HepG2 (cell line): ENCODE measurements around the gene PLA2G2A. TPM values are rescaled to one million over a fixed set of nuclear protein-coding genes. Genes with fewer than 3 reads are reported as not detected.
A peak's percentile ranks its signal among the peaks of the same experiment; 100 is the strongest.

Source experiments
- ATRX ChIP-seq: sonication (generic); formaldehyde crosslinking; IDR thresholded peaks from 2 replicates; pipeline ENCODE4 v1.4.0; 2020; ENCODE audit warnings: missing genetic modification reagents, borderline replicate concordance
- CSRNP1 ChIP-seq: sonication (generic); formaldehyde crosslinking; IDR thresholded peaks from 2 replicates; pipeline ENCODE4 v1.8.1; 2023; ENCODE audit warnings: mild to moderate bottlenecking, missing genetic modification reagents
- FOXC1 ChIP-seq: sonication (generic); formaldehyde crosslinking; IDR thresholded peaks from 2 replicates; pipeline ENCODE4 v1.8.0; 2022; ENCODE audit warnings: mild to moderate bottlenecking, missing genetic modification reagents, borderline replicate concordance
- KIAA2018 ChIP-seq: sonication (generic); formaldehyde crosslinking; IDR thresholded peaks from 2 replicates; pipeline ENCODE4 v1.5.0; 2020; ENCODE audit warnings: mild to moderate bottlenecking, missing genetic modification reagents, borderline replicate concordance
- MAFK ChIP-seq, 2 experiments: IDR thresholded peaks in 1 of 2; conservative IDR thresholded peaks in 1 of 2; 2 replicates each; pipeline ENCODE4 v1.6.1; 2011; ENCODE audit warnings: improper control_type of control experiment in 2 of 2, low read length in 2 of 2
- ONECUT2 ChIP-seq: sonication (generic); formaldehyde crosslinking; IDR thresholded peaks from 2 replicates; pipeline ENCODE4 v1.4.0; 2020; ENCODE audit warnings: missing genetic modification reagents
- RFXANK ChIP-seq: IDR thresholded peaks from 2 replicates; pipeline ENCODE4 v1.6.1; 2016
- ZNF101 ChIP-seq: sonication (generic); formaldehyde crosslinking; IDR thresholded peaks from 2 replicates; pipeline ENCODE4 v1.4.0; 2020; ENCODE audit warnings: mild to moderate bottlenecking, low read depth, missing genetic modification reagents, borderline replicate concordance
- ZNF292 ChIP-seq: sonication (generic); formaldehyde crosslinking; IDR thresholded peaks from 2 replicates; pipeline ENCODE4 v1.8.1; 2022; ENCODE audit warnings: mild to moderate bottlenecking, low read depth, missing genetic modification reagents, borderline replicate concordance
- ZNF33B ChIP-seq: sonication (generic); formaldehyde crosslinking; IDR thresholded peaks from 2 replicates; pipeline ENCODE4 v1.5.1; 2020; ENCODE audit warnings: mild to moderate bottlenecking, missing genetic modification reagents
- ZNF574 ChIP-seq: sonication (generic); formaldehyde crosslinking; IDR thresholded peaks from 2 replicates; pipeline ENCODE4 v1.4.0; 2020; ENCODE audit warnings: missing genetic modification reagents
- ZNF687 ChIP-seq: sonication (generic); formaldehyde crosslinking; IDR thresholded peaks from 2 replicates; pipeline ENCODE4 v1.5.1; 2020; ENCODE audit warnings: mild to moderate bottlenecking, missing genetic modification reagents, moderate library complexity
- ZNF724P ChIP-seq: sonication (generic); formaldehyde crosslinking; IDR thresholded peaks from 2 replicates; pipeline ENCODE4 v1.8.0; 2022; ENCODE audit warnings: missing genetic modification reagents, borderline replicate concordance
- polyA plus RNA-seq, 8 experiments: library from polyadenylated mRNA; depleted of rRNA in 3 of 8; stranded (reverse) in 7 of 8; unstranded in 1 of 8; fragments of >200 nt; fragmentation: Illumina TruSeq in 4 of 8; extraction: Trizol in 4 of 8; gene quantifications; 2 replicates each; pipeline versions ENCODE4 v1.2.1 to v1.2.3, GENCODE V29; 2011 to 2016; ENCODE audit warnings: low read depth in 4 of 8, missing spikeins in 1 of 8, mixed read lengths in 1 of 8; ENCODE audit not compliant: insufficient read depth in 1 of 8
- total RNA-seq, 5 experiments: library from RNA; depleted of rRNA; stranded (reverse); fragments of >200 nt; fragmentation: Illumina TruSeq; extraction: Trizol; gene quantifications; 2 replicates each; pipeline ENCODE4 v1.2.3, GENCODE V29; 2016; ENCODE audit warnings: low read depth in 1 of 5

The PLA2G2A gene
- total and polyA plus RNA-seq, 2 of the 13 experiments (the other 11 are each of a cell fraction or from before 2014, with no cell fraction given) = 0.35 to 30.3 TPM

- no peak for TF ChIP-seq ZNF574 (CRISPR knock-in tag)
- no peak for TF ChIP-seq ZNF724P (CRISPR knock-in tag)
- no peak for TF ChIP-seq ZNF101 (CRISPR knock-in tag)
- no peak for TF ChIP-seq CSRNP1 (CRISPR knock-in tag)
- TF ChIP-seq ATRX (CRISPR knock-in tag) = no peak
- no peak for TF ChIP-seq FOXC1 (CRISPR knock-in tag)
- TF ChIP-seq ONECUT2 (CRISPR knock-in tag) = peak; percentile 72
- no peak for TF ChIP-seq RFXANK (CRISPR knock-in tag)
- no peak for TF ChIP-seq ZNF33B (CRISPR knock-in tag)
- peak in 1 of 2 experiments; percentile 60; a peak in 3 of 4 replicates for TF ChIP-seq MAFK (conservative IDR thresholded peaks at IDR 0.05 in 1 of 2, IDR thresholded peaks at IDR 0.05 in 1 of 2; ENCODE audit: low read length in 2 of 2)
- TF ChIP-seq ZNF687 (CRISPR knock-in tag) = no peak
- TF ChIP-seq ZNF292 = no peak
- no peak for TF ChIP-seq KIAA2018 (CRISPR knock-in tag)
Observed at GRCh38 chr1:19987719-19988118, 8.3 kb upstream of the PLA2G2A start (continued).
